KOPT-K1 (cell line): Measurements from ENCODE around the gene NEDD9.

Experiments
- H3K27ac ChIP-seq: fragments of 200-600 bp; sonication (generic); 2 replicates; pipeline ENCODE4 v1.5.1; 2016; ENCODE audit warnings: antibody characterized with exemption, mild to moderate bottlenecking, low read depth, low read length; ENCODE audit not compliant: poor library complexity, severe bottlenecking
- H3K36me3 ChIP-seq: fragments of 200-600 bp; sonication (generic); 2 replicates; pipeline ENCODE4 v1.5.1; 2017; ENCODE audit warnings: antibody characterized with exemption, mild to moderate bottlenecking, low read length, moderate library complexity; ENCODE audit not compliant: insufficient read depth
- H3K9me3 ChIP-seq: fragments of 200-600 bp; sonication (generic); 2 replicates; pipeline ENCODE4 v1.5.1; 2017; ENCODE audit warnings: antibody characterized with exemption, low read length, mild to moderate bottlenecking; ENCODE audit not compliant: insufficient read depth, poor library complexity, severe bottlenecking

NEDD9 gene

DNA sequence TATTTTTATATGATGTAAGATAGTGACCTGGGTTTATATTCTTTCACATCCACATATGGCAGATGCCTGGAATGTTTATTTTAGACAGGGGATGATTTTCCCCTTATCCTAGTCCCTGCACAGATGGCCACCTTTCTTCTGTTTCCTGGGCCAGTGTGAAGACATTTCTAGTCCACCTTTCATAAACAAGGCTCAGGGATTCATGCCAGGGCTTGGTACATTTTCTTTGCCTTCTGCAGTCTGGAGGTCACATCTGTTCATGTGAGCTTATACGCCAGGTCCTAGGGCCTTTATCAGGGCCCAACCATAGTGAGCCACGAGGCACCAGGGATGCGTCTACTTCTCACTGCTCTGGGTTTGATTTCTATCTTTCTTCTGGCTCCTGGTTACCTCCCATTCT lies 82.9 kb downstream of the NEDD9 start:
- Histone ChIP-seq H3K9me3 (no peaks in the 10 kb centered on the region), H3K27ac (no peak overlapping the region), H3K36me3 (no peaks in the 10 kb centered on the region)

DNA sequence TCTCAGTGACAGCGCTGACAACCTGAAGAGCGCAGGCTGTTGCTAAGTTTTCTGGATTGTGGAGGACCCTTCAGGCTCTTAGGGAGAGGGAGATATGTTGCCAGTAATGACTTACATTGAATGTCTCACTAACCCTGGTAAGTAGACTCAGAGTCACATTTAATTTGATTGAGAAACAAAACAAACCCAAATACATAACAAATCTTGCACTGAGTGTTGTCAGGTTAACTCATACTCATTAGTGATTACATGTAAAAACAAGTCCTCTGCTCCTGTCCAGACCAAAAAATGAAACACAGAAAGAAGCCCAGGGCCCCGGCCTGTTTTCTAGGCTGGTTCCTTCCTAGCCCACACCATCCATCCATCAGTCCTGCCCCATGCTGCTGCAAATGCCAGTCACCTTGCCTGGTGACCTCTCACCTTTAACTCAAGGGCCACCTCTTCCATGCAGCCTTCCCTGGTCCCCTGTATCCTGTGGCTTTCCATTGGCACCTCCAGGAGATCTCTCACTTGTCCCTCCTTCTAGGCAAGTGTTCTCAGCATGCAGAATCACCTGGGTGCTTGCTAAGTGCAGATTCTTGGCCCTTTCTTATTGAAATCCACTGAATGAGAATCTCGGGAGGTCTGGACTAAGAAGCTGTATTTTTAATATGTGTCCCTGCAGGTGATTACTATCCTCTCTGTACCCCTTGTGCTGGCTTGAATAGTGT lies 86.2 kb downstream of the NEDD9 start:
- Histone ChIP-seq H3K9me3 (no peaks in the 10 kb centered on the region), H3K36me3 (no peaks in the 10 kb centered on the region), H3K27ac (no peak overlapping the region)

DNA sequence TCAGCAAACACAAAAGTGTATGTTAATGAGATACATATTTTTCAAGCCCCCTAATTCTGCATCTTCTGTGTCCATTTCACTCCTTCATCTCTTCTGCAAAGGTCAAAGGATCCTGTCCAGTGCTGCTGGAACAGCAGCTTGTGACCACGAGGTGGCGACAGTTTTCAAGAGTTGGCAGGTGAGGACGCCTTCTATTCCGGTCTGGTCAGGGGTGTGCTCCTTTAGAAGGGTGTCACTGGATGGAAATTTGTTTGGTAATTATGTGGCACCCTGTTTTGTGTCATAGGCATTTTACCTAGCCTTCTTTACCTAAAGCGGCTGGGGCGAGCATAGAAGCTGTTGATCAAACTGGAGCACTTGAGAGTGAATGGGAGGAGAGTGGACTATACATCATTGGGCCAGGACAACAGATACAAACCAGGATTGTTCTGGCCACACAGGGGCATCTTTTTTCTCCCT lies 88.0 kb downstream of the NEDD9 start:
- Histone ChIP-seq H3K36me3 (no peaks in the 10 kb centered on the region), H3K9me3 (no peaks in the 10 kb centered on the region), H3K27ac (no peak overlapping the region)

DNA sequence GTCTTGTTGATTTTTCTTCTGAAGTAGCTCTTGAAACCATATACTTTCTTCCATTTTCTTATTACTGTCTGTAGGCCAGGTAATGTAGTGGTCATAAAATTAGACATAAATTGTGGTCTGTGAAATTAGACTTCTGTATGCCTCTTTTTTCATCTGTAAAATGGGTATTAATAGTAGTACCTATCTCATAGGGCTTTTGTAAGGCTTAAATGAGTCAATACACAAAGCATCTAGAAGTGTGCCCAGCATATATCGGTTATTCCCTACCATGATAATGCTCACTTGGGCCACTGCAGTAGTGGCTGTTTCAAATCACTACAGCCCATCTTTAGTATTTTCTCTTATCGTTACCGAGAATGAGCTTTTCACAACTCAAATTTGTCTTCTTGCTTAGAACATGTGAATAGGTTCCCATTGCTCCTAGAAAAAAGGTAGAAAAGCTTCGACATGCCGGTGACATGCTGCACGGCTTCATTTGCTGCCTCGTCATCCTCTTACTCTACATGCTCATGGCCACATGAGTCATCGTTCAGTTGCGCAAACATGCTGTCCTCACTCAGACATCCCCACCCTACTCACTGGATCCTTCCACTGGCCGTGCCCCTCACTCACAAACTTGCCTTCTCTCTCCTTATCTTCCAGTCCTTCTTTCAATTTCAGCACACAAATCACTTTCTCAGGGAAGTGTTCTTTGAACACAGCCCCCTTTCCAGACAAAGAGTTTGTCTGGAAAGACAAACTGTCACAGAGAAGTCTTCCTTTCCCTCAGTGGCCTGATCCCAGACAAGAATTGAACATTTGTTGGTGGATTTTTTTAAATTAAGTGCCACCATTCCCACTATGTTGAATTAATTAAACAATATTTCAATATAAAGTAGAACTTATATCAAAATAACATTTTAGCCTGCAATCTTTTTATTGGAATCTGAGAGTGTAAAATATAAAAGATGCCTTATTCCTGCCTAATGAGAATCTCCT lies 88.8 kb downstream of the NEDD9 start:
- H3K36me3 ChIP-seq, result no peaks in the 10 kb centered on the region
- no peaks in the 10 kb centered on the region for H3K9me3 ChIP-seq
- H3K27ac ChIP-seq, result no peak overlapping the region

DNA sequence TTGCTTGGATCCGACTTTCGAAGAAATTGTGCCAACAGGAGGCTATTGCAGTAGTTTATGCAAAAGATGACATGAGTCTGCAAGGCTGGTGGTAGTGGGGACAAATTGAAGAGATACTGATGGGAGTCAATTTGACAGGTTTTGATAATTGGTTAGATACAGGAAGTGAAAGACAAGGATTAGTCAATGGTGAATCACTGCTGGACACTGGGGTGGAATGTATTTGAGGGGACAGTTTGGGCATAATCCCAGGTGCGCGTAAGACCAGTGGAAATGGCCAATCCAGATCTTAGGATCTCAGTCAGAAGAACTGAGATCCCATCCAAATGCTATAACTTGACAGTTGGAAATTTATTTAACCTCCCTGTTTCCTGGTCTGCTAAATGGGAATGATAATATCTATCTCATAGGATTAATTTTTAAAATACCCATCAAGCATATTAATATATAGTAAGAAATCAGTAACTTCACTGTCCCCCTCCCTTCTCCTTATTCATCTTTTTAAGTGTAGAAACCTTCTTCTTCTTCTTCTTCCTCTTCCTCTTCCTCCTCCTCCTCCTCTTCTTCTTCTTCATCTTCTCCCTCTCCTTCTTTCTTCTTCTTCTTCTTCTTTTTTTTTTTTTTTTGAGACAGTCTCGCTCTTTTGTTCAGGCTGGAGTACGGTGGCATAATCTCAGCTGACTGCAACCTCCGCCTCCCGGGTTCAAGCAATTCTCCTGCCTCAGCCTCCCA lies 90.0 kb downstream of the NEDD9 start:
- no peaks in the 10 kb centered on the region for H3K9me3 ChIP-seq
- H3K27ac ChIP-seq, result no peak overlapping the region
- no peaks in the 10 kb centered on the region for H3K36me3 ChIP-seq

DNA sequence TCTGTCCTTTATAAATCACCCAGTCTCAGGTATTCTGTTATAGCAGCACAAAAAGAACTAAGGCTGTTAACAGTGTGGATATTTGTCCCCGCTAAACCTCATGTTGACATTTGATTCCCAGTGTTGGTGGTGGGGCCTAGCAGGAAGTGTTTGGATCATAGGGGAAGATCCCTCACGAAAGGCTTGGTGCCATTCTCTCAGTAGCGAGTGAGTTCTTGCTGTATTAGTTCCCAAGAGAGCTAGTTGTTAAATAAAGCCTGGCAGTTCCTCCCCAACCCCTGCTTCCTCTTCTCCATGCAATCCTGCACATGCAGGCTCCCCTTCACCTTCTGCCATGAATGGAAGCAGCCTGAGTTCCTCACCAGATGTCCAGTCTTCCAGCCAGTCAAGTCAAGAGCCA lies 91.2 kb downstream of the NEDD9 start:
- H3K27ac ChIP-seq, result no peak overlapping the region
- H3K36me3 ChIP-seq, result peaks cover 2% of the 10 kb centered on the region; the same call in 1 of the 2 replicates

DNA sequence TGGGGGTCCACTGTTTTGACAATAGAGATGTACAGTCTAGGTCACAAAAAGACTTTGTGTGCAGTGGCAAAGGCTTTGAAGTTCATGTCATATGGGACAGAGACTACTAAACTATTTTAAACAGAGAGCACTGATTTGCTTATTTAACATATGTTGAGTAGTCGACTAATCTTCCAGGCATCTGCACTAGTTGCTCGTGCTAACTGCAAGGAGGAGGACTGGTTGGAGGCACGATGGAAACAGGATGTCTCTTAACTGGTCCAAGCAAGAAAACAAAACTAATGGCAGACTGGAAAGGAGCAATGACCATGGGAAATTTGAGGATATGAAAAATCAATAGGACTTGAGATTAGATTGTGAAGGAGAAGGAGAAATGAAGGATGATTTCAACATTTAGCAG lies 92.4 kb downstream of the NEDD9 start:
- H3K36me3 ChIP-seq, result peaks cover 14% of the 10 kb centered on the region
- H3K9me3 ChIP-seq, result no peaks in the 10 kb centered on the region
- H3K27ac ChIP-seq, result no peak overlapping the region

More for the DNA sequence above, 91.2 kb downstream of the NEDD9 start:
- no peaks in the 10 kb centered on the region for H3K9me3 ChIP-seq

DNA sequence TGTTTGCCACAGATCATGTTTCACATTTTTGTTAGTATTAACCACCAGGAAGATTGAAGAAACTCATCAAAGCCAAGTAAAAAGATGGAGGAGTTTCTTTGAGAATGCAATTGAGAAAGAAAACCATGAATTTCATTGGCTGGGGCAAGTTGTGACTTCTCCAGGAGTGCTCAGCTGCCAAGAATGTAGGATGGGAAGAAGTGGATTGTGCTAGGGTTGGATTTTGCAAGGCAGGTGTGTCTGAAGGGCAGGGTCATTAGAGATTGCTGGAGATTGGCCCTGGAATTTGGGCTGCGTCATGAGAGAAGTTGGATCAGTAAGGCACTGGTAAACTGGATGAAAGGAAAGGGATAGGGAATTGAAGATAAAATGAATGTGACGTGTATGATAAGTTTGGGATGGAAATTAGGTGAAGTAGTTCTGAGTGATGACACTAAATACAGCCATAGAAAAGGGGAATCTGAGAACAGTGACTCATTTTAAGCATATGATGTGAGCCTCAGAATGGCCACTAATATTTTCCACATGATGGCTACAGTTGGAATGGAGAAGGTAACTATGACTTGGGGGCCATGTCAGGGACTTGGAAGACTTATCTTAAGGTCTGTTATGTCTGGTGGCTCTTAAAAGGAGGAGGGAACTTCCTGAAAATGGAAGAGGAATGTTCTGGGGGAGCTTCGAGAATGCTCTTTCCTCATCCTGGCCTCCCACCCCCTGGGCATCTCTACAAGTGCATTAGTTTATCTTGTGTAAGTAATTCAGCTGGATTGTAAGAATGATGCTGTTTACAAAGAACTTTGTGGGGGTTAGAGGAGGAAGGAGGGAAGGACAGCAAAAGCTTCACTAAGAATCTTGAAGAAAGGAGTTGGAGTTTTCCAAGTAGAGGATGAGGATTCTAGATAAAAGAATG lies 93.2 kb downstream of the NEDD9 start:
- Histone ChIP-seq H3K9me3 (no peaks in the 10 kb centered on the region), H3K36me3 (peaks cover 22% of the 10 kb centered on the region), H3K27ac (no peak overlapping the region)

DNA sequence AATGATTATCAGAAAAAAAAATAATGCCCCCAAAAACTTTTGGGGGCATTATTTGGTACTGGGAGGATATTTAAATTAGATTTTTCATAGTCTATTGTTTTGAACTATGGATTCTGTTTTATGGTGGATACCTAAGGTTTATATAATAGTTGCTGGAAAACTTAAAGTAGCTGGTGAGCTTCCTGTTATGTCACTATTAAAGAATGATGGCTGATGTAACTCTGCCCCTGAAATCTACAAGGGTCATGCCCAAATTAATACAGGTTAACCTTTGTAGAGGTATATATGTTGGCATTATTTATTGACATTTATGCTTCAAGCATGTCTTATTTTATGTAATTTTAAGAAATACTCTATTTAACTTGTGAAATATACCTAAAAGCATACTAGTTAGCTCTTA lies 95.7 kb downstream of the NEDD9 start:
- Histone ChIP-seq H3K9me3 (no peaks in the 10 kb centered on the region), H3K27ac (no peak overlapping the region), H3K36me3 (peaks cover 23% of the 10 kb centered on the region)
